Measurements from ENCODE around the gene GPATCH1.
A peak's percentile ranks its signal among the peaks of the same experiment; 100 is the strongest.

Gene GPATCH1

GRCh38 chr19:33063753-33064457 lies 17.1 kb upstream of the GPATCH1 start:
- DNase-seq: no peak

DNA sequence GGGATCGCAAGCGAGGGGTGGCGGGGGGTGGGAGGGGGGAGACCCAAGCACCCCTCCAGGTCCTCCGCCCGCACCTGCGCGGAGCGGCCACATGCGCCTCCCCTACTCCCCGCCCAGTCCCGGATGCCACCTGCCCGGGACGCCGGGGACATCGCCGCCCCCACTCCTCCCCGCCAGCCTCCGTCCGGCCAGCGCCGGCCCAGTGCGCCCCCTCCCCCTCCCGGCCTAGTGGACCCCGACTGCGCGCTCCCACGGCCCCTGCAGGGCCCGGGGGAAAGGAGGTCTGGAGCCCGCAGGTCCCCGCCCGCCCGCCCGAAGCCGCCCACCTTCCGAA lies 16.6 kb upstream of the GPATCH1 start:
- DNase-seq: peak; percentile 15

- peak; percentile 69 for DNase-seq
Observed at GRCh38 chr19:33064792-33065550, 16.0 kb upstream of the GPATCH1 start, which contains the start of gene RHPN2. RHPN2 (minus strand) TSS chr19:33064888; CDS start chr19:33064852, 36 bp downstream.

DNA sequence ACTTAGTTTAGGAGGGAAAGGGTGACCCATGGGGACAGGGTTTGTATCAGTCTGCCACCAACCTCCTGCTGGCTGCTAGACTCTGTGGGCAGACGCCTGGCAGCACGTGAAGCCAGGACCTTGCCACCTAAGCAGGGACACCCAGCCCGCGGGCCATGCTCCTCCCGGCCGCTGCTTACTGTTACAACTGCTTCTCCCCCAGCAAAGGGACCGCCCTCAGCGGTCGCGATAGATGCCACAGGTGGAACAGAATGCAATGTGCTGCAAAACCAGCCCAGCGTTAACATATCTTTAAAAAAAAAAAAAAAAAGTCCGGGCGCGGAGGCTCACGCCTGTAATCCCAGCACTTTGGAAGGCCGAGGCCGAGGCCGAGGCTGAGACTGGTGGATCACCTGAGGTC lies 14.4 kb upstream of the GPATCH1 start:
- no peak for DNase-seq

GRCh38 chr19:33067121-33067520 lies 13.9 kb upstream of the GPATCH1 start:
- DNase-seq: no peak

DNA sequence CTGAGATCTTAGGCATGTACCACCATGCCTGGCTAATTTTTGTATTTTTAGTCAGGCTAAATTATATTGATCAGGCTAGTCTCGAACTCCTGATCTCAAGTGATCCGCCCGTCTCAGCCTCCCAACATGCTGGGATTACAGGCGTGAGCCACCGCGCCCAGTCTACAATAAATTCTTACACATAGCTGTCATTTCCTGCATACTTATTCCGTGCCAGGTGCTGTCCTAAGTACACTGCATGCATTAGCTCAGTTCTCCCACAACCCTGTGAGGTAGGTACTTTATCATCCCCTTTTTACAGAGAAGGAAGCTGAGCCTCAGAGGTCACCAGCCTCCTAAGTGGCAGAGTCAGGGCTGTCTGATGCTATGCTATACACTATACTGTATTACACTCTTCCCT lies 9.1 kb upstream of the GPATCH1 start:
- no peak for DNase-seq

DNA sequence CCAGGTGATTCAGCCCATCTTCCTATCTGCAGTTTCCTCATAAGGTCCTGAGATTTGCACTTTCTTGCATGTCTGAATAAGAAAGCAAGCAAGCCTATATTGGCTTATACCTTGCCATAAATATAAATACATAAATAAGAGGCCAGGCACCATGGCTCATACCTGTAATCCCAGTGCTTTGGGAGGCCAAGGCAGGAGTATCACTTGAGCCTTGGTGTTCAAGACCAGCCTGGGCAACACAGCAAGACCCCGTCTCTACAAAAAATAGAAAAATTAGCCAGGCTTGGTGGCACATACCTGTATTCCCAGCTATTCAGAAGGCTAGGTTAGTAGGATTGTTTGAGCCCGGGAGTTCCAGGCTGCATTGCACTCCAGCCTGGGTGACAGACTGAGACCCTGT lies 5.5 kb upstream of the GPATCH1 start:
- no peak for DNase-seq

- no peak for DNase-seq
Observed at GRCh38 chr19:33085570-33086128, 4.7 kb downstream of the GPATCH1 start.

DNA sequence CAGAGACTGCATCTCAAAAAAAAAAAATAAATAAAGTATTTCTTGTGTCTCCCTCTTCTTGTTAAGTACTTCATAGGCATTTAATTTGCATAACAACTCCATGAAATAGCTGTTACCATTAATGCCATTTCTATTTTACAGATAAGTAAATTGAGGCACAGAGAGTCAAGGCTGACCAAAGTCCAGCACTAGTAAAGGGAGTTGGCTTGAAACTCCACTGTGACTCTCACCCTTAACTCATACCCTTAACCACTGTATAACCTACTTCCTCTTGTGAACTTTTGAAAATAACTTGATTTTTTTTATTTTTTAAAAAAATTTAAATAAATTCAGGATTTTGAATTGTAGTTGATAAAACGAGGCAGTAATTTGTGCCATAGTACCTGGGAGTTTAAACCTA lies 6.0 kb downstream of the GPATCH1 start:
- no peak for DNase-seq

DNA sequence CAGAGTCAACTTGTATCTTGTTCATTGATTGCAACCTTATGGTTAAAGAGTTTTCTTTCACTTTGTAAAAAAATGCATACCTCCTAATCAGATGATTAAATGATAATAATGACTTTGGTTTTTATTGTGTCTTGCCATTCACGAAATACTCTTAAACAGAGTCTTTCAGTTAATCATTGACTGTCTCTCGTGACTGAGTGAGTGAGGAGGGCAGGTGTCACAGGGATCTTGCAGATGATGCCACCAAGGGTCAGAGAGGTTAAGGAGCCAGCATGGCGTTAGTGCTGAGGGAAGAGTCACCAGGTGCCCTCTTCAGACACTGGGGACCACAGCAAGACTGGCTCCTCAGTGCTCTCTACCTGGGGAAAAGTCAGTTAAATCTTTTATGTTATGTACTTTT lies 8.0 kb downstream of the GPATCH1 start:
- DNase-seq: no peak

DNA sequence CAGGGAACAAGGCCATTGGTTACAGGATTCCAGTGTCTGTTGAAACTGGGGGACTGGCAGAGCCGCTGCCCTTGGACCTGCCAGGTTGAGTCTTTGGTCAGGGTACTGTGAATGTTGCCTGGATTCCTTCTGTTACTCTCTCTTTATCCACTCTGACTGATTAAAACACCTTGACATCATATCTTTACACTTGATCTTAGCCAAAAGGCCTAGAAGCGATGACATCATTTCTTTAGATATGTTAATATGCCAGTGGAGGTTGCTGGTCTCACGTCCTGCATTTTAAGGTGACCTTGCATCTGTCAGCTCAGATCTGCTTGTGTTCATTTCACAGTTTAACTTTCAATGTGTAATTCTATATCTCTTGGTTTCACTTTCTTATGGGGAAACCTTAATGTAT lies 9.2 kb downstream of the GPATCH1 start:
- no peak for DNase-seq

DNA sequence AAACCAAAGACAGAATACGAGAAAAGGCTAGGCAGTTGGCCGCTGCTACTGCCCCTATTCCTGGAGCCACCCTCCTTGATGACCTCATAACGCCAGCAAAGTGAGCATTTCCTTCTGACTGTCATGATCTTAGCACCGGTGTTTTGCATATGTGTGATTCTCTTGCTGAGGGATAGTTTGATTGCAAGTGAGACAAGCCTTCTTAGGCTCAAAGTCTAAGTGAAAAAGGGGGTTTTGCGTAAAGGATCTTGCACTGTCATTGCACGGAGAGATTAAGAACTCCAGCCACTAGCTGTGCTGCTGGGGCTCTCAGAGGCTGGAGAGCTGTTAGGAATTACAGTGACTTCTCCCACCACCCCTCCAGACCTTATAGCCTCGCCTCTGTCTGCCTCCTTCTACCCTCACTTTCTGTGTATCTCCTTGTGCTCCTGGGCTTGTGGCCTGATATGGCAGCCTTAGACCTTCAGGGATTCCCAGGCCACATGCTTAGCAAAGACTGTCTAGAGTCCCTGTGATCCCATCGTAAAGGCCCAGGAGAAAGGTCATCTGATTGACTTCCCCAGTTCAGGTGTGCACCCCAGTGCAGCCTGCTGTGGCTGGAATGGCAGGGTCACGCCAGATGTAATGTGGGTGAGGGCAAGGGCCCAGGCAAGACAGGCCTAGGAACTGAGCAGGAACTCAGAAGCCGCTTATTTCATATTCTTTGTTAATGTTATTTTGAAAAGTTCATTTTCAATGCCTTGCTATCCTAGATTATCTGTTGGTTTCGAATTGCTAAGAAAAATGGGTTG lies 12.6 kb downstream of the GPATCH1 start:
- DNase-seq: no peak

DNA sequence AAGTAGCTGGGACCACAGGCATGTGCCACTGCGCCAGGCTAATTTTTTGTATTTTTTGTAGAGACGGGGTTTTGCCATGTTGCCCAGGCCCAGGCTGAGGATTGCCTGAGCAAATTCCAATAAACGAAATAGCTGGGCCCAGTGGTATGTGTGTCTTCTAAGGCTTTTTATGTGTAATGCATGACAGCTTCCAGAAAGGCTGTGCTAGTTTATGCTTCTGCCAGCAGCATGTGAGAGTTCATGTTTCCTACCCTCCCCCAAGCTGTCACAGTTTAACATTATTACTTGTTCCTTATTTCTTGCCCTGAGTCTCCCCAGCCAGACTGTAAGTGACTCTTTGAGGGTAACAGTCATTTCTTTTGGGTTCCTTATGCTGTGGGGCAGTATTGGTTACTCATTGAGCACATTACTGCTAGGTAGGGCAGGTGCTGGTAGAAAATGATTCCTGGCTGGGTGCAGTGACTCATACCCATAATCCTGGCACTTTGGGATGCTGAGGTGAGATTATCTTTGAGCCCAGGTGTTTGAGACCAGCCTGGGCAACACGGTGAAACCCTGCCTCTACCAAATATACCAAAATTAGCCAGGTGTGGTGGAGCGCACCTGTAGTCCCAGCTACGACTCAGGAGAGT lies 13.6 kb downstream of the GPATCH1 start:
- DNase-seq: no peak

GRCh38 chr19:33096005-33096404 lies 15.0 kb downstream of the GPATCH1 start:
- no peak for DNase-seq

DNA sequence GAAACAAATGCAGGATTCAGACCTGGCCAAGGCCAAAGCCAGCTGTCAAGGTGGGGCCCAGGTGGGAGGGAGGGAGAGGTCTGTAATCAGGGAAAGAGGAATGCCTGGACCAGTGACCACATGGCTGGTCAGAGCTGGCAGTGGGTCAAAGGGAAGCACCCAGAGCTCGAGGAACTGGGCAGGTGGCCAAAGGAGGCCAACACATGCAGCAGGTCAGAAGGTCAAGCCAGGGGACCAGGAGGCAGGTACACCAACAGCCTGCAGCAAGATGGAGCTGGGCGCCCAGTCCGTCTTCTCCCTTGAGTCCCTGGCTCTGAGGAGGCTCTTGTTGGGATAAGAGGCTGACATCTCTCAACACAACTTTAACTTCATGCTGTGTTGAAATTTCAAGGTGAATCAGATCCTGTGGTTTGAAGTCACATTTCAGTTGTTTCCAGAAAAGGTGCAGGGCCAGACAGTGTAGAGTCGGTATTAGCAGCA lies 17.1 kb downstream of the GPATCH1 start:
- no peak for DNase-seq

DNA sequence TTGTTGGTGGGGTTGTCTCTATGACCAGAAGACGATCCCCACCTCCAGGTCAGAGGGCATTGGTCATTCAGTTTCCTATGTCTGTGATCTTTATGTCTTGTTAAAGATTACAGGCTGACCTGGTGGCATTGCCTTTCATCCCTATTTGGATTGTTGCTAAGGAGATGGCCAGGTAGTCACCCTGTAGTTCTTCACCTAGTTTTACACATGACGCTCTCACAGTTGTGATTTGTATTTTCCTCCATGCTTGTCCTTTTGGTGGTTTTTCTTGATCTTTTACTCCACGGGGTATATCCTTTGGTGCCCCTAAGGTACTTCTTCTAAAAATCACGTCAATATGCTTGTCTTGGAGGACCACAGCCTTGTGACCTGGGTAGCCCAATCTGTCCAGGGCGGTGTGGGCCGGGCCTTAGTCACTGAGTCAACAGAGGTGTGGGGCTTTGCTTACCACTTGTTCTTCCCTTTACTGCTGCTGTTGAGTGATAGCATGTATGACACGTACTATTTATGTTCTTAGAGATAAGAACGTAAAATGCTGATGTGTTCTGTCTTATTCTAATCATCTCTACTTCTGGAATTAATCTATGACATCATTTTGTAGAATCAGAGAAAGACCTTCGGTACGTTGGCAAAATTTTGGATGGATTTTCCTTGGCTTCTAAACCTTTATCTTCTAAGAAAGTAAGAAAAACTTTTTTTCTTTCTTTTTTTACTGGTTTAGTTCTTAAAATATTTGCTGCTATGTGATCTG lies 20.1 kb downstream of the GPATCH1 start:
- DNase-seq: no peak

DNA sequence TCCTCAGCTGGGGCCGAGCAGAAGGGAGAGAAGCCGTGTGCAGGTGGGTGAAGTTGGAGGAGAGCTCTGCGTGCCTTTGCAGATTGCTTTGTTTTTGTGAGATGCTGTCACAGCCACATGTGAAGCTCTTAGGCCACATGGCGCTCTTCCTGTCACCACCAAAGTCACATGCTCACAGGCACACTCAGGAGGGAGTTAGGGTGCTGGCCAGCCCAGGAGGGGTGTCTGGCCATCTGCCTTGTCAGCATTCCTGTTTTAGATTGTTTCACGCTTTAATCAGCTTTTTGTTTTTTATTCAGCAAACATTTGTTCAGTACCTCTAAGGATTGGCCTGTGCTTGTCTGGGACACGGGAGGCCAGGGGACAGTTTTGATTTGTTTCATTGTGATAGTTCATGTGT lies 21.9 kb downstream of the GPATCH1 start:
- DNase-seq: no peak

DNA sequence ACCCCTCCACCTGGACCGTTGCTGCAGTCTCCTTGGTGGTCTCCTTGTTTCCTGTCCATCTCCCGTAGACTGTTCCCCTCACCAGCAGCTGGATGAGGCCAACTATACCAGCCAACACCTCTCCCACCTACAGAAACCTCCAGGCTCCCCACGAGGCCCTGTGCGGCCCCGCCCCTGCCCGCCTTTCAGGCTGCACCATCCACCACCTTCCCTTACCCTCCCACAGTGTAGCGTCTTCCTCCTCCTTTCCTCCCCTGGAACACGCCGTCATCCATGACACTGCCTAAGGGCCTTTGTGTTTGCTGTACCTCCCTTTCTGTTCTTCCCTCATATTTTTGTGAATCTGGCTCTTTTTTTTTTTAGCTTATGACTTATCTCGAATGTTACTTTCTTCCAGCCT lies 27.2 kb downstream of the GPATCH1 start:
- DNase-seq: no peak

DNA sequence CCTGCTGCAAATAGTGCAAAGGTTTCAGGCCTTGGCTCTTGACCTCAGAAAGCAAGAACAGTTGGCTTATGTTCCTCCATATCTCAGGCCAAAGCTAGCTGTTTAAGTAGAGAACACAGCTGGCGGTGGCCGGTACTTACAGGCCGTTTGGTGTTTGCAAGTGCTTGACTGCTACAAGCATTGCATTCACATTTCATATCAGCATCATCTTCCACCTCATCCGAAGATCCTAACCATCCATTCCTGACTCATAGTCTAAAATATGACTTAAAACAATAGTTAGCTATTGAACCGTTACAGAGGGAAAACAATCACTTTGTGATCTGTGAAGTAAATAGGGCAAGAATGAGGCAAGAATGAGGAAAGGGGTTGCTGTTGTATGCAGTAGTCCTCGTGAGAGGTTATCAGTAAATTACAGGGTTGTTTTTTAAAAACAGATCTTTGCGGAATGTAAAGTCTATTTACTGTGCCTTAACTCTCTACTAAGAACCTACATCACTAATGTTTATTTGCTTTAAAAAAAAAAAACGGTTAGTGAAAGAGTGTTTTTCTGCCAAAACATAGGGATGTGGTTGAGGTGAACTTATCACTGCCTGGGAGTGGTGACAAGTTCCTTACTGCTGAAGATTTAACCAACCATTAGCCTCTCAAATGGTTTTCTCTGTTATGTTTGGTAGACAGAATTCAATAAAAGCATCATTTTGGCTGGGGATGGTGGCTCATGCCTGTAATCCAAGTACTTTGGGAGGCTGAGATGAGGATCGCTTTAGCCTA lies 29.3 kb downstream of the GPATCH1 start:
- DNase-seq: no peak

- DNase-seq: no peak
Observed at GRCh38 chr19:33111587-33111986, 30.6 kb downstream of the GPATCH1 start.

GRCh38 chr19:33114312-33114711 lies 33.3 kb downstream of the GPATCH1 start:
- DNase-seq: no peak

All from activated CD4-positive, alpha-beta T cell treated with anti-CD3 and anti-CD28 coated beads, Interleukin-2, Interleukin-6, amounts not matched to agents 100 ng/mL and 50 ng/mL, durations not matched to agents 16 hours and 8 hours (primary cell).